Skeletal muscle tissue (tissue), 4 donors: ENCODE measurements around the gene GALR2. TPM values are rescaled to one million over a fixed set of nuclear protein-coding genes. Genes with fewer than 3 reads are reported as not detected.

Experiments used
- H3K27ac ChIP-seq: one replicate; pipeline ENCODE4 v1.7.0; 2013; ENCODE audit warnings: mild to moderate bottlenecking, low read depth, low read length, inconsistent platforms
- H3K27me3 ChIP-seq, 3 donors: one replicate each; pipeline ENCODE4 v1.7.0; 2013; ENCODE audit warnings: low read length in 3 of 3; ENCODE audit not compliant: control insufficient read depth in 3 of 3, insufficient read depth in 3 of 3
- H3K36me3 ChIP-seq, 3 donors: one replicate each; pipeline ENCODE4 v1.7.0; 2013; ENCODE audit warnings: low read length in 3 of 3; ENCODE audit not compliant: control insufficient read depth in 3 of 3, insufficient read depth in 3 of 3
- H3K4me1 ChIP-seq, 3 donors: one replicate each; pipeline ENCODE4 v1.7.0; 2013; ENCODE audit warnings: low read length in 3 of 3, mild to moderate bottlenecking in 3 of 3; ENCODE audit not compliant: control insufficient read depth in 3 of 3, insufficient read depth in 3 of 3
- H3K4me3 ChIP-seq, 3 donors: one replicate each; pipeline ENCODE4 v1.7.0; 2013; ENCODE audit warnings: low read length in 3 of 3
- H3K9ac ChIP-seq, 3 donors: one replicate each; pipeline ENCODE4 v1.7.0; 2013; ENCODE audit warnings: low read length in 3 of 3, mild to moderate bottlenecking in 3 of 3, moderate library complexity in 2 of 3, low read depth in 1 of 3
- H3K9me3 ChIP-seq, 3 donors: one replicate each; pipeline ENCODE4 v1.7.0; 2013; ENCODE audit warnings: low read length in 3 of 3; ENCODE audit not compliant: control insufficient read depth in 3 of 3
- total RNA-seq: library from RNA; depleted of rRNA; stranded (reverse); fragments of >200 nt; gene quantifications from one replicate; pipeline ENCODE4 v1.2.3, GENCODE V29; 2014
- donor health status: Osteomylitis.

The GALR2 gene
- total RNA-seq, 1 donor from 2014 or later: not detected

DNA sequence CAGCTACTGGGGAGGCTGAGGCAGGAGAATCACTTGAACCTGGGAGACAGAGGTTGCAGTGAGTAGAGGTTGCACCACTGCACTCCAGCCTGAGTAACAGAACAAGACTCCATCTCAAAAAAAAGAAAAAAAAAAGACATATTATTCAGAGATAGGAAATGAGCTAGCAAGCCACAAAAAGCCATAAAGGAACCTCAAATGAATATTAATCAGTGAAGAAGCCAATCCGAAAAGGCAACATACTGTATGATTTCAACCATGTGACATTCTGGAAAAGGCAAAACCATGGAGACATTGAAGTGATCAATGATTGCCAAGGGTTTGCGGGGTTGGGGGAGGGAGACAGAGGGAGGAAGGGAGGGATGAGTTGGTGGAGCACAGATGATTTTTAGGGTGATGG is 37.4 kb downstream of the GALR2 start:
- no peaks in the 10 kb centered on the region for H3K27me3 ChIP-seq

GRCh38 chr17:76115138-76115754 is 40.7 kb downstream of the GALR2 start:
- Histone ChIP-seq H3K4me3 (no peak overlapping the region), H3K4me1 (no peaks in the 10 kb centered on the region), H3K9ac (no peak overlapping the region), H3K9me3 (no peaks in the 10 kb centered on the region), H3K27ac (no peak overlapping the region), H3K27me3 (no peaks in the 10 kb centered on the region), H3K36me3 (no peaks in the 10 kb centered on the region)

More for the DNA sequence above, 37.4 kb downstream of the GALR2 start:
- no peak overlapping the region for H3K4me3 ChIP-seq
- no peaks in the 10 kb centered on the region for H3K9me3 ChIP-seq
- no peaks in the 10 kb centered on the region for H3K36me3 ChIP-seq
- no peaks in the 10 kb centered on the region for H3K4me1 ChIP-seq
- H3K9ac ChIP-seq: no peak overlapping the region
- no peak overlapping the region for H3K27ac ChIP-seq

DNA sequence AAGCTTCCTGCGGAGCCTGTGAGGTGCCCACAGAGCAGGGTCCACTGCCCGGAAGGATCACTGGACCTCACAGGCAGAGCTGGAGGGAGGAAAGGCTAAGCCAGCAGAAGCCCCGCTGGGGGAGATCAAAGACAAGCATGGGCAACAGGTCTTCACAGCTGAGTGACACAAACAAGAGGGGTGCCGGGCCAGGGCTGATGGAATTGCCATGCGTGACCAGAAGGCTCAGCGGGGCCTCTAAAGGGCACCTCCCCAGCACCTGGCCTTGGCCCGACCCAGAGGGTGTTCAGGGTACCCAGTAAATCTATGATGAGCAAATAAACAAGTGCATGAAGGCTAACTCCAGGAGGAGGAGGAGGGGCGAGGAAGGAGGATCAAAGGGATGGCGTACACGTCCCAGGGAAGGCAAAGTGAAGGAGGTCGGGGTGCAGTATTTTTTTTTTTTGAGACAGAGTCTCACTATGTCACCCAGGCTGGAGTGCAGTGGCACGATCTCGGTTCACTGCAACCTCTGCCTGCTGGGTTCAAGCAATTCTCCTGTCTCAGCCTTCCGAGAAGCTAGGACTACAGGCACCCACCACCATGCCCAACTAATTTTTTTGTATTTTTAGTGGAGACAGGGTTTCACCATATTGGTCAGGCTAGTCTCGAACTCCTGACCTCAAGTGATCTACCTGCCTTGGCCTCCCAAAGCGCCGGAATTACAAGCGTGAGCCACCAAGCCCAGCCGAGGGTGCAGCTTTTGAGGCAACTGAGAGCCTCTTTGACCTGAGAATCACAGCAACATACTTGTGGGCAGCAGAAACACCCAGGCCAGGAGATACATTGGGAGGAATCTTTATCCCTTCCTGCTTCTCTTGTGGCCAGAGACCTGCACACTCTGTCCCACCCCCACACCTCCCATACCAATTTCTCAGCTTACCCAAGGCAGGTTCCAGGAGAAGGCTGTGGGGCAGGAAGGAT is 45.1 kb downstream of the GALR2 start:
- Histone ChIP-seq H3K4me3 (no peak overlapping the region), H3K27me3 (no peaks in the 10 kb centered on the region), H3K4me1 (peaks cover 3 to 5% (median 5%) of the 10 kb centered on the region in 3 donors), H3K36me3 (no peaks in the 10 kb centered on the region), H3K9me3 (no peaks in the 10 kb centered on the region), H3K9ac (no peak overlapping the region), H3K27ac (no peak overlapping the region)

GRCh38 chr17:76120658-76121008 is 46.1 kb downstream of the GALR2 start:
- no peaks in the 10 kb centered on the region for H3K27me3 ChIP-seq
- no peaks in the 10 kb centered on the region for H3K36me3 ChIP-seq
- H3K4me3 ChIP-seq: no peak overlapping the region
- no peak overlapping the region for H3K27ac ChIP-seq
- peaks cover 3 to 5% (median 5%) of the 10 kb centered on the region in 3 donors for H3K4me1 ChIP-seq
- H3K9me3 ChIP-seq: no peaks in the 10 kb centered on the region
- no peak overlapping the region for H3K9ac ChIP-seq

GRCh38 chr17:76121932-76122430 is 47.4 kb downstream of the GALR2 start:
- no peak overlapping the region for H3K27ac ChIP-seq
- H3K9ac ChIP-seq: peak overlapping the region in 2 of 3 donors; percentile 56 to 75
- H3K9me3 ChIP-seq: no peaks in the 10 kb centered on the region
- H3K4me1 ChIP-seq: peaks cover 3 to 5% (median 5%) of the 10 kb centered on the region in 3 donors
- H3K36me3 ChIP-seq: no peaks in the 10 kb centered on the region
- H3K27me3 ChIP-seq: no peaks in the 10 kb centered on the region
- H3K4me3 ChIP-seq: peak overlapping the region; percentile 49 to 59 (median 50)

GRCh38 chr17:76122431-76123190 is 48.0 kb downstream of the GALR2 start:
- Histone ChIP-seq H3K4me1 (peaks cover 3 to 5% (median 5%) of the 10 kb centered on the region in 3 donors), H3K27ac (no peak overlapping the region), H3K36me3 (no peaks in the 10 kb centered on the region), H3K4me3 (no peak overlapping the region), H3K27me3 (no peaks in the 10 kb centered on the region), H3K9ac (peak overlapping the region in 1 of 3 donors; percentile 75), H3K9me3 (no peaks in the 10 kb centered on the region)

- Histone ChIP-seq H3K9ac (no peak overlapping the region), H3K4me3 (no peak overlapping the region), H3K36me3 (no peaks in the 10 kb centered on the region), H3K27ac (no peak overlapping the region), H3K9me3 (no peaks in the 10 kb centered on the region), H3K27me3 (no peaks in the 10 kb centered on the region), H3K4me1 (peaks cover 3 to 5% (median 5%) of the 10 kb centered on the region in 3 donors)
These were observed 48.6 kb downstream of the GALR2 start for GRCh38 chr17:76123191-76123499.

DNA sequence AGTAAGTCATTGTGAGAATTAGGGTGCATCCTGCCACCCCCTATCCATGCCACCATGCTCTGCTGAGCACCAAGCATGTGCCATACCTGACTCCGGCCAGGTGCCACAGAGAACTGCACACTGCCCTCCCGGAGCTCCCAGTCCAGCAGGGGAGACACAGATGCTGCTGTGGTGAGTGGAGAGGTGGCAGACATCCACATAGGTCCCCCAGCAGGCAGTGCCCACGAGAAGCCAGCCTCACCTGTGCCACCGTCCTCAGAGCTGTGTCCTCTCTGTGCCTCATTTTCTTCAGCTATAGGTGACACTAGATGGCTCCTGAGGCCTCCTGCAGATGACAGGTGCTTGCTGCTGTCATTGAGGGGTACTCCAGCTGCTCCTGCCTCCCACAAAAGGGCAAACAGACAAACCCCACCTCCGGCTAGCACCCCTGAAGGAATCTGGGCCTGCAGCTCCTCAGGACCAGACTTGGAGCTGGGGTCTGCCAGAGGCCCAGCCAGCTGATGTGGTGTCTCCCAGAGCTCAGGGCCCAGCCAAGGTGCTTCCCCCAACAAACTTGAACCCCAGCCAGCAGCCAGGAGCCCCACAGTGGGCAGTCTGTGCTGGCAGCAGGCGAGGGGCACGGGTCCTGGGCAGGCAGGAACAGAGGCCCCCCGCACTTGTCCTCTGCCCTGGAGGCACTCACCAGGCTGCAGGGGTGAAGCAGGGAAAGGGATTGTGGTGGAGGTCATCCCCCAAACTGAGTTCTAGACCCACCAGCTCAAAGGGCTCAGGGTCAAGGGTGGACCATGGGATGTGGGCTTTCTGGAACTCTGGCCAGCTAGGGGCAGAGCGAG is 49.4 kb downstream of the GALR2 start:
- Histone ChIP-seq H3K27ac (no peak overlapping the region), H3K4me3 (no peak overlapping the region), H3K9me3 (no peaks in the 10 kb centered on the region), H3K9ac (no peak overlapping the region), H3K4me1 (peaks cover 3 to 5% (median 5%) of the 10 kb centered on the region in 3 donors), H3K27me3 (no peaks in the 10 kb centered on the region), H3K36me3 (no peaks in the 10 kb centered on the region)

GRCh38 chr17:76124582-76125390 is 50.2 kb downstream of the GALR2 start:
- Histone ChIP-seq H3K27me3 (no peaks in the 10 kb centered on the region), H3K27ac (no peak overlapping the region), H3K9me3 (no peaks in the 10 kb centered on the region), H3K4me1 (peaks cover 3 to 5% (median 5%) of the 10 kb centered on the region in 3 donors), H3K36me3 (no peaks in the 10 kb centered on the region), H3K9ac (no peak overlapping the region), H3K4me3 (no peak overlapping the region)
